Neural cell (in vitro differentiated cells): Measurements from ENCODE around the gene BIN2. TPM values are rescaled to one million over a fixed set of nuclear protein-coding genes. Genes with fewer than 3 reads are reported as not detected.

ENCODE experiments used
- H2AFZ ChIP-seq: fragments of 200-600, 300-800 bp; sonication (generic), shearing (Covaris generic); 2 replicates; pipeline ENCODE4 v1.6.0; 2014; ENCODE audit warnings: low read depth, mild to moderate bottlenecking, antibody characterized with exemption, low read length, moderate library complexity
- H3F3A ChIP-seq: fragments of 200-600 bp; shearing (Covaris generic); 2 replicates; pipeline ENCODE4 v1.6.1; 2016; ENCODE audit warnings: mild to moderate bottlenecking, moderate library complexity, mixed read lengths, antibody characterized with exemption, low read length; ENCODE audit not compliant: insufficient read depth, poor library complexity, severe bottlenecking
- H3K27ac ChIP-seq: fragments of 200-600, 300-800 bp; sonication (generic), shearing (Covaris generic); 2 replicates; pipeline ENCODE4 v1.5.1; 2014; ENCODE audit warnings: mild to moderate bottlenecking, low read length, moderate library complexity
- H3K27me3 ChIP-seq: fragments of 300-800, 200-600 bp; sonication (generic), shearing (Covaris generic); 2 replicates; pipeline ENCODE4 v1.6.0; 2014; ENCODE audit warnings: mild to moderate bottlenecking, low read depth, low read length, moderate library complexity; ENCODE audit not compliant: insufficient read depth
- H3K36me3 ChIP-seq: fragments of 300-800, 200-600 bp; sonication (generic), shearing (Covaris generic); 2 replicates; pipeline ENCODE4 v1.5.1; 2014; ENCODE audit warnings: mild to moderate bottlenecking, antibody characterized with exemption, low read length, moderate library complexity; ENCODE audit not compliant: insufficient read depth
- H3K4me2 ChIP-seq: fragments of 300-800, 200-600 bp; sonication (generic), shearing (Covaris generic); 2 replicates; pipeline ENCODE4 v1.6.0; 2014; ENCODE audit warnings: mild to moderate bottlenecking, low read length
- H3K4me3 ChIP-seq: fragments of 300-800, 200-600 bp; sonication (generic), shearing (Covaris generic); 2 replicates; pipeline ENCODE4 v1.5.1; 2014; ENCODE audit warnings: mild to moderate bottlenecking, low read length, moderate library complexity
- H3K79me2 ChIP-seq: fragments of 200-600 bp; shearing (Covaris generic); replicated peaks from 2 replicates; pipeline ENCODE4 v1.6.0; 2014; ENCODE audit warnings: mild to moderate bottlenecking, low read length, moderate library complexity; ENCODE audit not compliant: insufficient read depth
- H3K9ac ChIP-seq: fragments of 300-800, 200-600 bp; sonication (generic), shearing (Covaris generic); 2 replicates; pipeline ENCODE4 v1.6.1; 2016; ENCODE audit warnings: mild to moderate bottlenecking, low read length, mixed read lengths
- H3K9me2 ChIP-seq: fragments of 200-600 bp; shearing (Covaris generic); 2 replicates; pipeline ENCODE4 v1.6.1; 2016; ENCODE audit warnings: mild to moderate bottlenecking, low read length, mixed read lengths; ENCODE audit not compliant: insufficient read depth
- H3K9me3 ChIP-seq: fragments of 200-600, 300-800 bp; sonication (generic), shearing (Covaris generic); 2 replicates; pipeline ENCODE4 v1.6.1; 2016; ENCODE audit warnings: mild to moderate bottlenecking, mixed run types, low read length, moderate library complexity, mixed read lengths
- H4K20me1 ChIP-seq: fragments of 200-600 bp; shearing (Covaris generic); 2 replicates; pipeline ENCODE4 v1.6.1; 2016; ENCODE audit warnings: mild to moderate bottlenecking, mixed run types; ENCODE audit not compliant: insufficient read depth
- CTCF ChIP-seq: fragments of 450-650 bp; IDR thresholded peaks from 2 replicates; pipeline ENCODE4 v1.5.1; 2014; ENCODE audit warnings: antibody characterized with exemption, mild to moderate bottlenecking, moderate library complexity; ENCODE audit not compliant: poor library complexity, severe bottlenecking
- EP300 ChIP-seq: fragments of 450-650 bp; conservative IDR thresholded peaks from 2 replicates; pipeline ENCODE4 v1.6.1; 2014; ENCODE audit warnings: antibody characterized with exemption, mild to moderate bottlenecking, moderate library complexity; ENCODE audit not compliant: poor library complexity, severe bottlenecking
- EZH2 ChIP-seq: fragments of 200-600, 300-800 bp; shearing (Covaris generic), sonication (generic); IDR thresholded peaks from 2 replicates; pipeline ENCODE4 v1.6.1; 2014; ENCODE audit warnings: antibody characterized with exemption, low read length, borderline replicate concordance, mild to moderate bottlenecking; ENCODE audit not compliant: insufficient read depth, poor library complexity, severe bottlenecking
- MXI1 ChIP-seq: fragments of 450-650 bp; conservative IDR thresholded peaks from 2 replicates; pipeline ENCODE4 v1.6.1; 2014; ENCODE audit warnings: antibody characterized with exemption, mild to moderate bottlenecking; ENCODE audit not compliant: poor library complexity, severe bottlenecking
- POLR2AphosphoS5 ChIP-seq: IDR thresholded peaks from 2 replicates; pipeline ENCODE4 v1.6.1; 2012
- RAD21 ChIP-seq: fragments of 450-650 bp; conservative IDR thresholded peaks from 2 replicates; pipeline ENCODE4 v1.6.1; 2014; ENCODE audit warnings: antibody characterized with exemption, mild to moderate bottlenecking, moderate library complexity
- REST ChIP-seq: IDR thresholded peaks from 2 replicates; pipeline ENCODE4 v1.6.1; 2012; ENCODE audit warnings: borderline replicate concordance
- SMC3 ChIP-seq: fragments of 450-650 bp; conservative IDR thresholded peaks from 2 replicates; pipeline ENCODE4 v1.6.1; 2014; ENCODE audit warnings: antibody characterized with exemption, mild to moderate bottlenecking, moderate library complexity; ENCODE audit not compliant: poor library complexity
- TAF1 ChIP-seq: IDR thresholded peaks from 2 replicates; pipeline ENCODE4 v1.6.1; 2012; ENCODE audit warnings: low read depth
- polyA plus RNA-seq: library from polyadenylated mRNA; depleted of rRNA; stranded (reverse); fragments of >200 nt; gene quantifications from 2 replicates; pipeline ENCODE4 v1.2.3, GENCODE V29; 2014

Gene BIN2
- polyA plus RNA-seq, 1 donor from 2014 or later = not detected

GRCh38 chr12:51253276-51253675 is 70.7 kb downstream of the BIN2 start:
- no peaks in the 10 kb centered on the region for H4K20me1 ChIP-seq
- no peak for TF ChIP-seq EZH2
- TF ChIP-seq POLR2AphosphoS5 = no peak
- no peak for TF ChIP-seq MXI1
- TF ChIP-seq REST = no peak
- no peak for TF ChIP-seq RAD21
- no peak for TF ChIP-seq TAF1
- TF ChIP-seq CTCF = no peak
- TF ChIP-seq SMC3 = no peak
- TF ChIP-seq EP300 = no peak
- no peak overlapping the region for H2AFZ ChIP-seq
- no peak overlapping the region for H3K9ac ChIP-seq
- no peak overlapping the region for H3K4me3 ChIP-seq
- H3K9me3 ChIP-seq = no peaks in the 10 kb centered on the region
- H3K79me2 ChIP-seq = no peaks in the 10 kb centered on the region
- no peaks in the 10 kb centered on the region for H3K36me3 ChIP-seq
- H3K9me2 ChIP-seq = no peaks in the 10 kb centered on the region
- no peaks in the 10 kb centered on the region for H3F3A ChIP-seq
- no peaks in the 10 kb centered on the region for H3K27me3 ChIP-seq
- H3K27ac ChIP-seq = no peak overlapping the region
- no peak overlapping the region for H3K4me2 ChIP-seq

- Histone ChIP-seq H3K27ac (no peak overlapping the region), H3K9ac (no peak overlapping the region), H3K9me2 (no peaks in the 10 kb centered on the region), H3K27me3 (no peaks in the 10 kb centered on the region), H3F3A (no peaks in the 10 kb centered on the region), H3K4me3 (no peak overlapping the region), H3K4me2 (no peak overlapping the region), H3K36me3 (no peaks in the 10 kb centered on the region), H2AFZ (no peak overlapping the region), H4K20me1 (no peaks in the 10 kb centered on the region), H3K79me2 (no peaks in the 10 kb centered on the region), H3K9me3 (no peaks in the 10 kb centered on the region)
- no peak for TF ChIP-seq EZH2
- no peak for TF ChIP-seq REST
- TF ChIP-seq POLR2AphosphoS5 = no peak
- TF ChIP-seq SMC3 = no peak
- TF ChIP-seq EP300 = no peak
- no peak for TF ChIP-seq TAF1
Observed at GRCh38 chr12:51247523-51248206, 76.3 kb downstream of the BIN2 start.
